ENCODE data around the gene STK32B.

The STK32B gene

DNA sequence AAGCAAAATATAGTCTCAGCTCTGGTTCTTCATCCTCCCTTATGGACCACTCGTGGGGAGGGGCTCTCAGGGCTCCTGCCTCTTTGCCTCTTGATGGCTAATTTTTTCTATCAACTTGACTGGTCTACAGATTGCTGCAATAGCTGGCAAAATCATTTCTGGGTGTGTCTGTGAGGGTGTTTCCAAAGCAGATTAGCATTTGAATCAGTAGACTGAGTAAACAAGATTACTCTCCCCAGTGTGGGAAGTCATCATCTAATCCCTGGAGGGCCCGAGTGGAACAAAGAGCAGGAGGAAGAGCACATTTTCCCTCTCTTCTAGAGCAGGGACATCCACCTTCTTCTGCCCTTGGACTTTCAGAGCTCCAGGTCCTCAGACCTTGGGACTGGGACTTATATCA lies 153.5 kb downstream of the STK32B start:
- Histone ChIP-seq H3K9ac (ENCODE audit: low read length) (no peak overlapping the region), H3K36me3 (ENCODE audit: control insufficient read depth, insufficient read depth, low read length) (no peaks in the 10 kb centered on the region), H3K4me1 (ENCODE audit: control insufficient read depth, insufficient read depth, low read length) (peaks cover 6% of the 10 kb centered on the region), H3K27me3 (ENCODE audit: control insufficient read depth, insufficient read depth, low read length) (no peaks in the 10 kb centered on the region), H3K9me3 (ENCODE audit: control insufficient read depth, low read length) (no peaks in the 10 kb centered on the region), H3K4me3 (ENCODE audit: low read length) (no peak overlapping the region)

DNA sequence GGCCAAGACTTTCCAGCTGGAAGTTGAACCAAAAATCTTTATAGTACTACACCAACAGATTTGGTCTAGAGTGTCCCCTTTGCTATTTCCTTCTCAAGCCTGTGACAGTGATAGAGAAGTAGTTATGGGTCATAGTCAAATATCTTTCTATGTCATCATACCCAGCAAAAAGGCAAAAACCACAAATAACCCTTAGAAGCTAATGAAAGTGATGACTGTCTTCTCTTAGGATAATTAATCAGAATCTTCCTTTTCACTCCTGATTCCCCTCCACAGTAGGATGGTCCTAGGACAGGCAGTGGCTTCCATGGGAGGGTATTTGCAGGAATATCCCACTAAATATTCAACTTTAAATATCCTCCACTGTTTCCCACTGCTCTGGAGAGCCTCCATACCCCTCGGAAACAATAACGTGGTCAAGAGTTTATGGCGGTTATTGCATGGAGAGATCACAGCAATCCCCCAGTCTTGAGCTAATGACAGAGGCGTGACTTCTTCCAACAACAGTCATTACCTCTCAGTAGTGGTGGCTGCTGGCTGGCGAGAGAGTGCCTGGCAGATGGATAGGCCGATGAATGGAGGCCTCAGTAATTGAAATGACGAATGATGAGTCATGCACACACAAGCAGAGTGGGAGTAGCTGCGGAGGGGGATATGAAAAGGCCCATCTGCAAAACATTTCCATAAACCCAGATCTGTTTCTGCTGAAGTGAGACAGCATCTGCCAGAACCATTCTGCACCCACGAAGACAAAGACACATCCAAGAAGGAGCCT lies 154.9 kb downstream of the STK32B start:
- Histone ChIP-seq H3K36me3 (ENCODE audit: control insufficient read depth, insufficient read depth, low read length) (no peaks in the 10 kb centered on the region), H3K27me3 (ENCODE audit: control insufficient read depth, insufficient read depth, low read length) (no peaks in the 10 kb centered on the region), H3K4me1 (ENCODE audit: control insufficient read depth, insufficient read depth, low read length) (peaks cover 6% of the 10 kb centered on the region), H3K4me3 (ENCODE audit: low read length) (no peak overlapping the region), H3K9ac (ENCODE audit: low read length) (no peak overlapping the region), H3K9me3 (ENCODE audit: control insufficient read depth, low read length) (no peaks in the 10 kb centered on the region)

DNA sequence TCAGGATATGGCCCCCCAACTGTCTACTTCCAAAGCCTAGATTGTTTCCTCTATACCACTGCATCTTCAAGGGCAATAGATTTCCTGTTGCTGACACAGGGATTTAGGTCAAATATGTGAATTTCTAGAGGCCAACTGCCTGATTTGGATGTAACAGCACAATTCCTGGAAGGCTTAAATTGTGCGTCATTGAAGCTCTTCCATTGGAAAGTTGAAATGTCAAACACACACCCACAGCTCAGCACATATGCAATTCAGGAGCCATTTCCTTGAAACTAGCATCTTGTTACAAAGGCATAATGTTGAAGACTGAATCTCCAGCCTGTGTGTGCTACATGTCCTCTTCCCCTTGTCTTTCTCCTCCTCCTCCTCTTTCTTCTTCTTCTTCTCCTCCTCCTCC lies 158.6 kb downstream of the STK32B start:
- no peak overlapping the region for H3K4me3 ChIP-seq (ENCODE audit: low read length)
- peaks cover 3% of the 10 kb centered on the region for H3K4me1 ChIP-seq (ENCODE audit: control insufficient read depth, insufficient read depth, low read length)
- H3K9me3 ChIP-seq (ENCODE audit: control insufficient read depth, low read length) = no peaks in the 10 kb centered on the region
- H3K9ac ChIP-seq (ENCODE audit: low read length) = no peak overlapping the region
- no peaks in the 10 kb centered on the region for H3K36me3 ChIP-seq (ENCODE audit: control insufficient read depth, insufficient read depth, low read length)
- H3K27me3 ChIP-seq (ENCODE audit: control insufficient read depth, insufficient read depth, low read length) = no peaks in the 10 kb centered on the region

DNA sequence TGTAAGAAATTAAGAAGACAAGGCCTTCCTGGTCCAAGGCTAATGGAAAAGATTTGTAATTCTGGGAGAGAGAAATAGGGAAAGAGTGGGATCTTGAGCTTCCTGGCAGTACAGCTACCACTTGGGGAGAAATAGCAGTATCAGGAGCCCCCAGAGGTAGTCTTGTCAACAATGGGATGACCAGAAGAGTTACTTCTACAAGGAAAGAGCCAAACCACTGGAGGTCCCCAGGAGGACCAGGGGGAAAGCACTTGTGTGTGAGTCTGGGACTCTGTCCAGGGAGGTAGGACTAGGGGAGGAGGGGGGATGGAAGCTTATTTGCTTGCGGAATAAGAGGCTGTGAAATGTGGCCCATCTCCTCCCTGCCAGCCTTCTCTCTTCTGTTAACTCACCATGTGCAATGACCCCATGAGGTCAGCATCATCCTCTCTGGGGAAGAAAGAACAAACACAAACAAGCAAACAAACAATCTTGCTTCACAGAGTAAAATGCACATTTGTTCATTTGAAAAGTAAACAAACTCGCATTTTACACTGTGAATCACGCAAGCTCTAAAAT lies 160.1 kb downstream of the STK32B start:
- no peaks in the 10 kb centered on the region for H3K27me3 ChIP-seq (ENCODE audit: control insufficient read depth, insufficient read depth, low read length)
- no peak overlapping the region for H3K4me3 ChIP-seq (ENCODE audit: low read length)
- no peaks in the 10 kb centered on the region for H3K9me3 ChIP-seq (ENCODE audit: control insufficient read depth, low read length)
- no peaks in the 10 kb centered on the region for H3K36me3 ChIP-seq (ENCODE audit: control insufficient read depth, insufficient read depth, low read length)
- H3K9ac ChIP-seq (ENCODE audit: low read length) = no peak overlapping the region
- no peaks in the 10 kb centered on the region for H3K4me1 ChIP-seq (ENCODE audit: control insufficient read depth, insufficient read depth, low read length)

DNA sequence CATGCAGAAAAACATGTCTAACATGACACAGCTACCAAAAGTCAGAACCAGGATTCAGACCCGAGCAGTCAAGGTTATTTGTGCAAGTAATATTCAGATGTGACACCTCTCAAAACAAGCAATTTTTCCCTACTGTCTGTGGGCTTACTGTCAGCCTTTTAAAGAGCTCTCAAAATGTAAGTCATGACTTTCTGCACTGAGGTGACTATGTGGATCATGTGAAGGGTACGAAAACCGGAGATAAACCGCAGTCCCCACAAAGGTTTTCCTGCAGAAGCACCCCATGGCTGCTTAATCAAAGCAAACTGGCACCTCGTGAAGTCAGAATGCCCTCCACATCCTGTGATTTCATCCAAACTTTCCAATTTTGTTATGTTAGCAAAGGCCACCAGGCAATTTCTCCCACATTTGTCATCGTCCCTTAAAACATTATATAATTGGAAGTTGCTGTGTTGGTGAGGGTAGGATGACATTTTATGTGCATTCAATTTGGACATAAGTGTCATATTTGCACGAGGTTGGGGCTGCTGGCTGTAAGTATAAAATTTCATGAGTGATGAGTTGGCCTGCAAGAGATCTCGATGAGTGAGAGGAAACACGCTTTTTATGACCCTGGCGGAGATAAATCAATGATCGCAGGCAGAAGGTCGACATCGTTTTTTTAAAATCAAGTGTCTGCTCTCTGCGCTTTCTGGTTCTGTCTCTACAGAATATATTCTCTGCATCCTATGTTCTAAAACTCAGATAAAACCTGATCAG lies 161.2 kb downstream of the STK32B start:
- no peaks in the 10 kb centered on the region for H3K27me3 ChIP-seq (ENCODE audit: control insufficient read depth, insufficient read depth, low read length)
- H3K4me3 ChIP-seq (ENCODE audit: low read length) = no peak overlapping the region
- H3K4me1 ChIP-seq (ENCODE audit: control insufficient read depth, insufficient read depth, low read length) = no peaks in the 10 kb centered on the region
- no peak overlapping the region for H3K9ac ChIP-seq (ENCODE audit: low read length)
- H3K9me3 ChIP-seq (ENCODE audit: control insufficient read depth, low read length) = no peaks in the 10 kb centered on the region
- H3K36me3 ChIP-seq (ENCODE audit: control insufficient read depth, insufficient read depth, low read length) = no peaks in the 10 kb centered on the region

DNA sequence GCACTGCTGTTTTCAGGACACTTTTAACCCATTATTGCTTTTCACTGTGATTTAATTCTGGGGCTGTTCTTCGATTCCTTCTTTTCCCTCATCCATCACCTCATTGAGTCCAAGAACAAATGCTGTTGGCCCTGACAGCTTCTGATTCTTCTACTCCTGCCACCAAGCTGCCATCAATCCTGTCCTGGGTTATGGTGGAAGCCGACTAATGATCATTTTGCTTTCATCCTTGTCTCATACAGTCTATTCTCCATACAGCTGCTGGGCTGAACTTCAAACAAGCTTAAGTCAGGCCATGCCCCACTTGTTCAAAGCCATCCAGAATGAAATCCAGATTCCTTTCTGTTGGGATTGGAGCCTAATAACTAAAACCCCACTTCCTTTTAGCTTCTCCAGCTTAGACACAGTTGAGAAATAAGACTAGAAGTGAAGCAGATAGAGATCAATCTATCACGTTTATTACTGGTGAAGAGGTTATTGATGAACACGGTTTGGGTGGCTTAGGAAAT lies 161.9 kb downstream of the STK32B start:
- Histone ChIP-seq H3K4me3 (ENCODE audit: low read length) (no peak overlapping the region), H3K27me3 (ENCODE audit: control insufficient read depth, insufficient read depth, low read length) (no peaks in the 10 kb centered on the region), H3K9ac (ENCODE audit: low read length) (no peak overlapping the region), H3K36me3 (ENCODE audit: control insufficient read depth, insufficient read depth, low read length) (no peaks in the 10 kb centered on the region), H3K9me3 (ENCODE audit: control insufficient read depth, low read length) (no peaks in the 10 kb centered on the region), H3K4me1 (ENCODE audit: control insufficient read depth, insufficient read depth, low read length) (no peaks in the 10 kb centered on the region)

DNA sequence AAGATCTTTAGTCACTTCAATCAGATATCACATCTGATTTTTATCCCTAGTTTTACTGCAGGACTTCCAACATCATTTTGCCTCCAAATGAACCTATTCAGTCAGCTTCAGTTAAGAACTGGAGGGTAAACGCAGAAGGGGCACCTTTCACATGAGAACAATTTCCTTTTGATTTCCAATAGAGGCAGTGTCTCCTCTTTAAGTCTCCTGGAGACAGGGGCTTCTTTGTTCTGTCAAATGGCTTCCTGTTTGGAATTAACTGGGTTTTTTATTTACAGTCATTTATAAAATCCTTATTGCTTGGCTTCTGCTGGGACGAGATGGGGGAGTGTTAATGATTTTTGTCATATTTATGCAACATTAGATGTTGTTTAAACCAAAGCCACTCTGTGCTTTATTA lies 164.0 kb downstream of the STK32B start:
- H3K4me1 ChIP-seq (ENCODE audit: control insufficient read depth, insufficient read depth, low read length) = no peaks in the 10 kb centered on the region
- no peaks in the 10 kb centered on the region for H3K36me3 ChIP-seq (ENCODE audit: control insufficient read depth, insufficient read depth, low read length)
- no peaks in the 10 kb centered on the region for H3K27me3 ChIP-seq (ENCODE audit: control insufficient read depth, insufficient read depth, low read length)
- no peak overlapping the region for H3K4me3 ChIP-seq (ENCODE audit: low read length)
- H3K9ac ChIP-seq (ENCODE audit: low read length) = no peak overlapping the region
- no peaks in the 10 kb centered on the region for H3K9me3 ChIP-seq (ENCODE audit: control insufficient read depth, low read length)

DNA sequence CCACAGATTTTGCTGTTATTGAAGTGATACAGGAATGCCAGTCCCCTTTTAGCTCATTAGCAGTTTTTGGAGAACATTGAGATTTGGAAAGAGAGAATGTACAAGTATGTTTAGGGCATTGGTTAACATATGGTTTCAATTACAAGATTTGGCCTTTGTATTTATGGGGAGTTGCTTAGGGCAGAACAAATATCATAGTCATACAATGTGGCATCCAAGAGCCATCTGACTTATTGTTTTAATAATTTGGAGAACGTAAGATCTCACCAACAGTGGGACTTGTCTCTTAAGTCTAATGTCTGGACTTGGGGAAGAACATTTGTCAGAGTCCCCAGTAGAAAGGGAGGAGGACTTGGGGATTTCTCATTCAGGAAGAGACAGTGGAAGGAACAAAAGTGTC lies 166.1 kb downstream of the STK32B start:
- Histone ChIP-seq H3K9ac (ENCODE audit: low read length) (no peak overlapping the region), H3K4me1 (ENCODE audit: control insufficient read depth, insufficient read depth, low read length) (no peaks in the 10 kb centered on the region), H3K4me3 (ENCODE audit: low read length) (no peak overlapping the region), H3K36me3 (ENCODE audit: control insufficient read depth, insufficient read depth, low read length) (no peaks in the 10 kb centered on the region), H3K27me3 (ENCODE audit: control insufficient read depth, insufficient read depth, low read length) (no peaks in the 10 kb centered on the region), H3K9me3 (ENCODE audit: control insufficient read depth, low read length) (no peaks in the 10 kb centered on the region)

DNA sequence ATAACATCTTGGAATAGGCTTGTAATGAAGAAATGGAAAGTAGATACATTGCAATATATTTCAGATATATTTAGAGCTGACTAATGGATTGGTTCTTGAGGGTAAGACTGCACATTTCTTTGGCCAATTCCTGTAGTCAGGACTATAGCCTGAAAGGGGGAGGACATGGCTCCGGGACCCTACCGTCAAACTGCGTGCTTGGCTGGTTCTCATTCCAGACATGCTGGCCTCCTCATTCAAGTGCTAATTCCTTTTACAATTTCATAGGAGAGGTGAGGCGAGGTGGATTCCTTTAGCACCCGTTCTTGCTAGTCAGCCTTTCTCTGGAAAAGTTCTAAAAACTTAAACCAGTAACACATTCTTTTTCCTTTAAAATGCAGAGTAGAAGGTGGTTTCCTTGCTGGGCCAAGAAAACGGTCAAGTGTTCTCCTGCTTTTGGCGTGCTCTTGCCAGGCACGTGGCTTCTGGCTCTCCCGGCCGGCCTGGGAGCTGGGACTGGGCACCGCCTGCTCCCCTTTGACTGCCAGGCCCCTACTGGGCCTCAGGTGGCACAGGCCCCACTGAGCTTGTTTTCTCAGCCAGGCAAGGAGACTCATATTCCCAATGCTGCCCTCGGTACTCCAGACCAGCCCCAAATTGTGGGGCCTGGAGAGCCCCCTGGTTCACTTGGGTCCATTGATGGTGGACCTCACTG lies 167.2 kb downstream of the STK32B start:
- no peaks in the 10 kb centered on the region for H3K4me1 ChIP-seq (ENCODE audit: control insufficient read depth, insufficient read depth, low read length)
- H3K27me3 ChIP-seq (ENCODE audit: control insufficient read depth, insufficient read depth, low read length) = no peaks in the 10 kb centered on the region
- H3K9me3 ChIP-seq (ENCODE audit: control insufficient read depth, low read length) = no peaks in the 10 kb centered on the region
- H3K36me3 ChIP-seq (ENCODE audit: control insufficient read depth, insufficient read depth, low read length) = no peaks in the 10 kb centered on the region
- H3K9ac ChIP-seq (ENCODE audit: low read length) = no peak overlapping the region
- H3K4me3 ChIP-seq (ENCODE audit: low read length) = no peak overlapping the region

DNA sequence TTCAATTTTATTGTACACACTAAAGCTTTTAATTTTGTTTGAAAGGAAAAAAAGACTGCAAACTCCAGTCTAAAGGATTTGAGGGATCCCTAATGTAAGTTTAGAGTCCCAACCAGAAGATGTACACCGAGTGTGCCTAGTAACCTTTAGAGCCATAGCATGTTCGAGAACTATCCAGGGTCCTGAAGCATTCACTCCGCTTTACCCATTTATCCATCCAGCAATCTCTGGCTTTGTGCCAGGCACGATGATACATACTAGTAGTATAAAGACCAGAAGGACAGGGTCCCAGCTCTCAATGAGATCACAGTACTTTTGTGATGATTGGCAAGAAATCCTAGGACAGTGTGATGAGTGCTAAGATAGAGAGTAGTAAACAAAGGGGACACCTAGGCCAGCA lies 168.7 kb downstream of the STK32B start:
- no peaks in the 10 kb centered on the region for H3K9me3 ChIP-seq (ENCODE audit: control insufficient read depth, low read length)
- no peak overlapping the region for H3K4me3 ChIP-seq (ENCODE audit: low read length)
- no peak overlapping the region for H3K9ac ChIP-seq (ENCODE audit: low read length)
- H3K27me3 ChIP-seq (ENCODE audit: control insufficient read depth, insufficient read depth, low read length) = no peaks in the 10 kb centered on the region
- H3K4me1 ChIP-seq (ENCODE audit: control insufficient read depth, insufficient read depth, low read length) = no peaks in the 10 kb centered on the region
- no peaks in the 10 kb centered on the region for H3K36me3 ChIP-seq (ENCODE audit: control insufficient read depth, insufficient read depth, low read length)

DNA sequence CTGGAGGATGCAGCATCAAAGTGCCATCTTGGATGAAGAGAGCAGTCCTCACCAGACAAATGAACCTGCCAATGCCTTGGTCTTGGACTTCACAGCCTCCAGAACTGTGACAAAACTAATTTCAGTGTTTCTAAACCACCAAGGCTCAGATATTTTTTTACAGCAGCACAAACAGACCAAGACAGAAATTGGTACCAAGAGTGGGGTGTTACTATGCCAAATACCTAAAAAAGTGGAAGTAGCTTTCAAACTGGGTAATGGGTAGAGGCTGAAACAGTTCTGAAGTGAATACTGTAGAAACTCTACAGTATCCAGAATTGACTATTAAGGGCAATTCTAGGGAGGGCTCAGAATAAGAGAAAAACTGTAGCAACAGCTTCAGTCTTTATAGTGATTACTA lies 170.8 kb downstream of the STK32B start:
- Histone ChIP-seq H3K4me3 (ENCODE audit: low read length) (no peak overlapping the region), H3K9me3 (ENCODE audit: control insufficient read depth, low read length) (no peaks in the 10 kb centered on the region), H3K36me3 (ENCODE audit: control insufficient read depth, insufficient read depth, low read length) (no peaks in the 10 kb centered on the region), H3K9ac (ENCODE audit: low read length) (no peak overlapping the region), H3K4me1 (ENCODE audit: control insufficient read depth, insufficient read depth, low read length) (no peaks in the 10 kb centered on the region), H3K27me3 (ENCODE audit: control insufficient read depth, insufficient read depth, low read length) (no peaks in the 10 kb centered on the region)

DNA sequence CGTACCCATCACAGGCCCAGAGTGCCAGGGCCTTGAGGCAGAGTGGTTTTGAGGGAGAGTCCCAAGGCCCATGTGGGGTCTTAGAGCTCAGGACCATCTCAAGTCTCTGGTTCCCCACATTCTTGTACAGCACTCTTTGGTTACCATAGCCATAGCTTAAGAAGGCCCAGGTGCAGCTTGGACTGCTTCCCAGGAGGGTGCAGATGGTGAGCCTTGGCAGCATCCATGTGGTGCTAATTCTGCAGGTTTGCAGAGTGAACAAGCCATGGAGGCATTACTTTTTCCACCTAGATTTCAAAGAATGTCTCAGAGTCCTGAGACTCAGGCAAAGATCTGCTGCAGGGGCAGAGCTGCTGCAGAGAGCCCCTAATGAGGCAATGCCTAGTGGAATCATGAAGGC lies 171.7 kb downstream of the STK32B start:
- Histone ChIP-seq H3K9ac (ENCODE audit: low read length) (no peak overlapping the region), H3K4me1 (ENCODE audit: control insufficient read depth, insufficient read depth, low read length) (no peaks in the 10 kb centered on the region), H3K27me3 (ENCODE audit: control insufficient read depth, insufficient read depth, low read length) (no peaks in the 10 kb centered on the region)

More for the DNA sequence above, 171.7 kb downstream of the STK32B start:
- no peak overlapping the region for H3K4me3 ChIP-seq (ENCODE audit: low read length)
- H3K9me3 ChIP-seq (ENCODE audit: control insufficient read depth, low read length) = no peaks in the 10 kb centered on the region
- no peaks in the 10 kb centered on the region for H3K36me3 ChIP-seq (ENCODE audit: control insufficient read depth, insufficient read depth, low read length)

Data from mucosa of stomach (tissue), 1 donor.